Lower leg skin (tissue), 4 donors: ENCODE results near the gene SLC26A2. TPM values are rescaled to one million over a fixed set of nuclear protein-coding genes. Genes with fewer than 3 reads are reported as not detected.

Source experiments
- DNase-seq, 2 donors: peaks; one replicate each; pipeline ENCODE4 v3.0.0-alpha.2; 2019; ENCODE audit warnings: low spot score in 2 of 2
- H3K4me3 ChIP-seq: fragments of 200-600 bp; sonication (generic); 2 replicates; pipeline ENCODE4 v1.5.1; 2017; ENCODE audit warnings: mild to moderate bottlenecking, low read depth; ENCODE audit not compliant: poor library complexity, severe bottlenecking
- CTCF ChIP-seq, 3 donors: fragments of 450-650 bp; IDR thresholded peaks; one replicate each; pipeline ENCODE4 v1.5.1; 2016; ENCODE audit warnings: antibody characterized with exemption in 3 of 3, mild to moderate bottlenecking in 3 of 3, moderate library complexity in 2 of 3
- POLR2A ChIP-seq, 2 donors: fragments of 450-650 bp; IDR thresholded peaks; one replicate each; pipeline ENCODE4 v1.6.1; 2016 to 2017; ENCODE audit warnings: antibody characterized with exemption in 2 of 2, mild to moderate bottlenecking in 1 of 2, moderate library complexity in 1 of 2
- WGBS, 2 donors: methylation state at CpG; one replicate each; pipeline ENCODE4 v1.1.5; 2018; 5-methylcytosine and 5-hydroxymethylcytosine counted together
- intact Hi-C: fragments of 100-400 bp; cut with DNase I; formaldehyde crosslinking; loops from one replicate; pipeline ENCODE4 v1.15.0; 2023; ENCODE audit warnings: low total_unique reads
- total RNA-seq, 4 donors: library from RNA; depleted of rRNA; stranded (reverse); fragments of >200 nt; gene quantifications; one replicate each; pipeline ENCODE4 v1.1.0, GENCODE V29; 2016

Gene SLC26A2
- total RNA-seq, 4 donors from 2014 or later, result 8.4 to 56.5 (median 33.3) TPM

- DNase-seq, result no peak
- TF ChIP-seq CTCF (IDR thresholded peaks at IDR 0.05), result no peak
- TF ChIP-seq POLR2A (IDR thresholded peaks at IDR 0.05), result no peak
- intact Hi-C loops, result no loop called here
- H3K4me3 ChIP-seq, result no peak overlapping the region
- 96 to 97% methylated on average over 3 of the region's 3 CpGs for WGBS, 2 donors
Measured at GRCh38 chr5:150014456-150014855, 53.9 kb downstream of the SLC26A2 start.

GRCh38 chr5:150015415-150015814, 54.9 kb downstream of the SLC26A2 start:
- intact Hi-C loops, result no loop called here
- no peak for TF ChIP-seq CTCF (IDR thresholded peaks at IDR 0.05)
- TF ChIP-seq POLR2A (IDR thresholded peaks at IDR 0.05), result no peak
- WGBS, 2 donors, result 100% methylated on average over 3 of the region's 3 CpGs

GRCh38 chr5:150016537-150016936, 56.0 kb downstream of the SLC26A2 start:
- intact Hi-C loops, result no loop called here
- no peak for TF ChIP-seq CTCF (IDR thresholded peaks at IDR 0.05)
- no peak for TF ChIP-seq POLR2A (IDR thresholded peaks at IDR 0.05)
- no peak for DNase-seq
- no peak overlapping the region for H3K4me3 ChIP-seq

More at GRCh38 chr5:150015415-150015814, 54.9 kb downstream of the SLC26A2 start:
- DNase-seq, result no peak
- H3K4me3 ChIP-seq, result no peak overlapping the region

GRCh38 chr5:150017226-150018005, 56.9 kb downstream of the SLC26A2 start:
- DNase-seq, result no peak
- TF ChIP-seq POLR2A (IDR thresholded peaks at IDR 0.05), result no peak
- TF ChIP-seq CTCF (IDR thresholded peaks at IDR 0.05), result no peak
- WGBS, 2 donors, result 75 to 80% methylated on average over 6 of the region's 6 CpGs
- intact Hi-C loops, result no loop called here
- H3K4me3 ChIP-seq, result no peak overlapping the region

GRCh38 chr5:150020249-150020648, 59.7 kb downstream of the SLC26A2 start:
- TF ChIP-seq POLR2A (IDR thresholded peaks at IDR 0.05) (no peak), CTCF (IDR thresholded peaks at IDR 0.05) (no peak)
- no peak overlapping the region for H3K4me3 ChIP-seq
- 82 to 89% methylated on average over 1 of the region's 1 CpG for WGBS, 2 donors
- no peak for DNase-seq
- intact Hi-C loops, result no loop called here
